Measurements from ENCODE around the gene PMAIP1. TPM values are rescaled to one million over a fixed set of nuclear protein-coding genes. Genes with fewer than 3 reads are reported as not detected.

Gene PMAIP1
- polyA plus RNA-seq, 1 donor (not counting 4 experiments of a cell fraction or from before 2014, with no cell fraction given): 49.1 TPM

DNA sequence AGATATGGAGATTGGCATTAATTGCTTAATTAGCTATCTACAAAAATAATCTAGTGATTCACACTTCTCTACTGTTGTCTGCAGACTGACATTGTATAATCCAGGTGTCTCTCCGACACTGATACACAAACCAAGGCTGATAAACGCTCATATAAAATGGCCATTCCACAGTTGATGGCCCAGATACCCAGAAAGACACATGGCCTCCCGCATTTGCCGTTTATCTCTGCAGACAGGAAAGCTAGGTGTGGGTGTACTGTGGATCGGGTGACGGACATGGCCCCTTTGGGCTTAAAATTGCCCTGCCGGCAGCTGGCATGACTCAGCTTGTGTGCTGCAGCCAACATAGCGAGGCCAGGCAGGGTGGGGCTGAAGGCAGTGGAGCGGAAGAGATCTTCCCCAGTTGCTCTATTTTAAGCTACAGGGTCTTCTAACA, 18.5 kb downstream of the PMAIP1 start:
- Histone ChIP-seq H3K9me1 (ENCODE audit: control insufficient read depth, extremely low read depth, insufficient read depth, low read length) (no peaks in the 10 kb centered on the region), H3K9ac (ENCODE audit: control insufficient read depth, extremely low read depth, insufficient read depth, low read length) (peak overlapping the region; percentile 33), H3K27ac (ENCODE audit: control insufficient read depth, insufficient read depth, low read length) (peak overlapping the region; percentile 54), H3K79me2 (ENCODE audit: control insufficient read depth, insufficient read depth, low read length) (no peaks in the 10 kb centered on the region), H4K20me1 (ENCODE audit: control insufficient read depth, extremely low read depth, insufficient read depth, low read length) (no peaks in the 10 kb centered on the region), H3K4me3 (ENCODE audit: control insufficient read depth in 2 of 3, extremely low read depth in 1 of 3, insufficient read depth in 2 of 3, low read depth in 1 of 3, low read length in 3 of 3) (peak overlapping the region in 1 of 3 experiments; percentile 6), H2AFZ (ENCODE audit: control insufficient read depth, low read length) (peak overlapping the region; percentile 64), H3K4me1 (ENCODE audit: control insufficient read depth, extremely low read depth, insufficient read depth, low read length) (peaks cover 36% of the 10 kb centered on the region), H3K9me3 (ENCODE audit: control insufficient read depth, low read depth, low read length) (no peaks in the 10 kb centered on the region), H3K36me3 (ENCODE audit: control insufficient read depth in 2 of 2, extremely low read depth in 1 of 2, insufficient read depth in 2 of 2, low read length in 2 of 2) (no peaks in the 10 kb centered on the region), H3K27me3 (ENCODE audit: control insufficient read depth, extremely low read depth, insufficient read depth, low read length) (no peaks in the 10 kb centered on the region), H3K4me2 (ENCODE audit: control insufficient read depth, extremely low read depth, insufficient read depth, low read depth, low read length) (peak overlapping the region; percentile 70)
- peak; percentile 96 for FAIRE-seq
- dilution Hi-C loops (cut with MboI; ENCODE audit: extremely low pct_ligation_motif_present, low sequenced_read_pairs): no loop called here
- no peak for TF ChIP-seq EZH2 (IDR thresholded peaks at IDR 0.05; ENCODE audit: low read length)
- TF ChIP-seq, protein P1, sequence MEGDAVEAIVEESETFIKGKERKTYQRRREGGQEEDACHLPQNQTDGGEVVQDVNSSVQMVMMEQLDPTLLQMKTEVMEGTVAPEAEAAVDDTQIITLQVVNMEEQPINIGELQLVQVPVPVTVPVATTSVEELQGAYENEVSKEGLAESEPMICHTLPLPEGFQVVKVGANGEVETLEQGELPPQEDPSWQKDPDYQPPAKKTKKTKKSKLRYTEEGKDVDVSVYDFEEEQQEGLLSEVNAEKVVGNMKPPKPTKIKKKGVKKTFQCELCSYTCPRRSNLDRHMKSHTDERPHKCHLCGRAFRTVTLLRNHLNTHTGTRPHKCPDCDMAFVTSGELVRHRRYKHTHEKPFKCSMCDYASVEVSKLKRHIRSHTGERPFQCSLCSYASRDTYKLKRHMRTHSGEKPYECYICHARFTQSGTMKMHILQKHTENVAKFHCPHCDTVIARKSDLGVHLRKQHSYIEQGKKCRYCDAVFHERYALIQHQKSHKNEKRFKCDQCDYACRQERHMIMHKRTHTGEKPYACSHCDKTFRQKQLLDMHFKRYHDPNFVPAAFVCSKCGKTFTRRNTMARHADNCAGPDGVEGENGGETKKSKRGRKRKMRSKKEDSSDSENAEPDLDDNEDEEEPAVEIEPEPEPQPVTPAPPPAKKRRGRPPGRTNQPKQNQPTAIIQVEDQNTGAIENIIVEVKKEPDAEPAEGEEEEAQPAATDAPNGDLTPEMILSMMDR (optimal IDR thresholded peaks at IDR 0.05 in 1 of 3, IDR thresholded peaks at IDR 0.05 in 1 of 3, conservative IDR thresholded peaks at IDR 0.05 in 1 of 3; ENCODE audit: extremely low read depth in 1 of 3, insufficient read depth in 2 of 3, low read length in 3 of 3): no peak
- no peak for DNase-seq (ENCODE audit: low read depth, low spot score)

DNA sequence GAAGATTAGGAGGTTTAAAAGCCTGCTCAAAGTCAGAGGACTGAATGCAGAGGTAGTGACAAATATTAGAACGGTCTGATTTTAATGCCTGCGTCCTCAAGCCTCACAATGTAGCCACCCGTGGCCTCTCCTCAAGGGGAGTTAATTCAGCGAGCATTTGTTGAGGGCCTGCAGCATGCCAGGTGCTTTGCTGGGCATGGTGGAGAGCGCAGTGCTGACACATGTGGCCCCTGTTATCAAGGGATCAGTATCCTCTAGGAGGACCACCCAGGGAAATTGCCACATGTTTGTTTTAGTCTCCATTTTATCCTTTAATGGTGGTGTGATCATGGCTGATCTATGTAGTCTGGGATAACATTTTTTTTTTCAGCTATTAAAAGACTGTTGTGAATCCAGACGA, 19.2 kb downstream of the PMAIP1 start:
- Histone ChIP-seq H3K9me1 (ENCODE audit: control insufficient read depth, extremely low read depth, insufficient read depth, low read length) (no peaks in the 10 kb centered on the region), H3K4me3 (ENCODE audit: control insufficient read depth in 2 of 3, extremely low read depth in 1 of 3, insufficient read depth in 2 of 3, low read depth in 1 of 3, low read length in 3 of 3) (no peak overlapping the region)
- no peak for DNase-seq (ENCODE audit: low read depth, low spot score)

More for the DNA sequence above, 19.2 kb downstream of the PMAIP1 start:
- H3K9ac ChIP-seq (ENCODE audit: control insufficient read depth, extremely low read depth, insufficient read depth, low read length): no peak overlapping the region
- H3K9me3 ChIP-seq (ENCODE audit: control insufficient read depth, low read depth, low read length): no peaks in the 10 kb centered on the region
- dilution Hi-C loops (cut with MboI; ENCODE audit: extremely low pct_ligation_motif_present, low sequenced_read_pairs): no loop called here
- H2AFZ ChIP-seq (ENCODE audit: control insufficient read depth, low read length): no peak overlapping the region
- no peak for TF ChIP-seq EZH2 (IDR thresholded peaks at IDR 0.05; ENCODE audit: low read length)
- TF ChIP-seq, protein P1 (optimal IDR thresholded peaks at IDR 0.05 in 1 of 3, IDR thresholded peaks at IDR 0.05 in 1 of 3, conservative IDR thresholded peaks at IDR 0.05 in 1 of 3; ENCODE audit: extremely low read depth in 1 of 3, insufficient read depth in 2 of 3, low read length in 3 of 3): no peak
- H3K27ac ChIP-seq (ENCODE audit: control insufficient read depth, insufficient read depth, low read length): peak overlapping the region; percentile 54
- H3K27me3 ChIP-seq (ENCODE audit: control insufficient read depth, extremely low read depth, insufficient read depth, low read length): no peaks in the 10 kb centered on the region
- no peaks in the 10 kb centered on the region for H3K36me3 ChIP-seq (ENCODE audit: control insufficient read depth in 2 of 2, extremely low read depth in 1 of 2, insufficient read depth in 2 of 2, low read length in 2 of 2)
- no peaks in the 10 kb centered on the region for H4K20me1 ChIP-seq (ENCODE audit: control insufficient read depth, extremely low read depth, insufficient read depth, low read length)
- H3K79me2 ChIP-seq (ENCODE audit: control insufficient read depth, insufficient read depth, low read length): no peaks in the 10 kb centered on the region
- peaks cover 42% of the 10 kb centered on the region for H3K4me1 ChIP-seq (ENCODE audit: control insufficient read depth, extremely low read depth, insufficient read depth, low read length)
- no peak for FAIRE-seq
- no peak overlapping the region for H3K4me2 ChIP-seq (ENCODE audit: control insufficient read depth, extremely low read depth, insufficient read depth, low read depth, low read length)
